ENCODE data around the gene ZNF408. TPM values are rescaled to one million over a fixed set of nuclear protein-coding genes. Genes with fewer than 3 reads are reported as not detected.
A peak's percentile ranks its signal among the peaks of the same experiment; 100 is the strongest.

Gene ZNF408
- total RNA-seq = 10 to 100 TPM in 3 of 4 donors, 1 to 10 TPM in 1; 5.2 to 15.1 (median 13.5) TPM

DNA sequence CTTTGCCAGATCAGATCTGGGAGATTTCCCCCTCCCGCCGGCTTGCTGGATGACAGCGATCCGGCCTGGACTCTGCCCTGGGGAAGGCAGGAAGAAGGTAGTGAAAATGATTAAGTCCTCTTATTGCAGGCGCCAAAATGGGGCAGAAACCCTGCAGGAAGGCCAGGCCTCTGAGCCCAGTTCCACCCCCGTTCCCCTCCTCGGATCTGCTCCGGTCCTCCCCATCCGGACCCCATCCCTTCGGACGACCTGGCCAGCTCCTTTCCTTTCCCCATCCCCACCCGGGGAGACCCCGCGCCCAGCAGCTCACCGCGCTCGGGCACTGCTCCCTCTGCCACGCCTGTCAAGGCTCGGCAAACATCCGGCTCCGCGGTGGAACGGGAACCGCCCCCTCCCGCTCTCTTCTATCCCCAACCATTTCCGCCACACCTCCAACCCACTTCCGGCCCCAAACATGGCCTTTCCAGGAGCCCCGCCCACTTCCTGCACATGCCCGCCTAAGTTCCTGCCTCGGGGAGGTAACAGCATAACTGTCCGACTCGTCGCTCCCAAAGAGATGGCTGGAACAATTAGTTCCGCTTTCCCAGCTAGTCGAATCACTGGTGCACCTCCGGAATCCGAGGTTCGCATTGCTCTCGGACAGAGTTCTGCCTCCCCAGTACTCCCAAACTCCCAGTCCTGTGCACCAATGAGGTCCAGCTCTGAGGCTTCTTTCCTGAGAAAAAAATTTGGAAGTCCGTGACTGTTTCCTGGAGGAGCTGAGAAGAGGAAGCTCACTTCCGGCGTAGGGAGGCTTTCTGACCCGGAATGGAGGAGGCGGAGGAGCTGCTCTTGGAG is at the start of gene ZNF408, which contains the start of gene ARHGAP1:
TSS of gene ZNF408 (plus strand) at position 791 of the 837 bp plus-strand sequence. CDS start at position 808, 17 bp downstream.
TSS of gene ARHGAP1 (minus strand) at position 379 of the 837 bp plus-strand sequence. CDS start 4,512 bp downstream, outside the sequence.
- Histone ChIP-seq H3K4me3 (peak within 1 kb of the TSS; percentile 84 to 94 (median 89)), H3K27me3 (no peaks in the 10 kb centered on the region), H3K27ac (peak within 1 kb of the TSS; percentile 88 to 96 (median 92)), H3K4me1 (peaks cover 33 to 68% (median 47%) of the 10 kb centered on the region in 3 donors), H3K9me3 (no peaks in the 10 kb centered on the region), H3K36me3 (peaks cover 17 to 56% (median 23%) of the 10 kb centered on the region in 3 donors)
- intact Hi-C loops (cut with DNase I) = no loop called here
- 0 to 1% methylated on average over 17 to 25 of the region's 44 CpGs for WGBS, 2 donors
- peak in 3 of 4 donors; percentile 37 to 88 (median 85) for TF ChIP-seq POLR2A (IDR thresholded peaks at IDR 0.05)
- peak in 2 of 6 experiments; percentile 20 to 31 for TF ChIP-seq CTCF (IDR thresholded peaks at IDR 0.05)
- DNase-seq = peak; percentile 98

GRCh38 chr11:46655631-46656030 is 45.2 kb upstream of the ZNF408 start:
- Histone ChIP-seq H3K27ac (no peak overlapping the region), H3K4me3 (no peak overlapping the region), H3K9me3 (no peaks in the 10 kb centered on the region), H3K4me1 (peaks cover 0 to under 1% (median 0%) of the 10 kb centered on the region in 3 donors), H3K36me3 (peaks cover 10 to 100% (median 24%) of the 10 kb centered on the region in 3 donors), H3K27me3 (no peaks in the 10 kb centered on the region)
- TF ChIP-seq POLR2A (IDR thresholded peaks at IDR 0.05) = no peak
- no peak for TF ChIP-seq CTCF (IDR thresholded peaks at IDR 0.05)
- no peak for DNase-seq
- intact Hi-C loops (cut with DNase I) = no loop called here
- 91% methylated on average over 4 of the region's 4 CpGs for WGBS, 2 donors

GRCh38 chr11:46657186-46657585 is 43.6 kb upstream of the ZNF408 start:
- WGBS, 2 donors = 83 to 91% methylated on average over 3 of the region's 3 CpGs

DNA sequence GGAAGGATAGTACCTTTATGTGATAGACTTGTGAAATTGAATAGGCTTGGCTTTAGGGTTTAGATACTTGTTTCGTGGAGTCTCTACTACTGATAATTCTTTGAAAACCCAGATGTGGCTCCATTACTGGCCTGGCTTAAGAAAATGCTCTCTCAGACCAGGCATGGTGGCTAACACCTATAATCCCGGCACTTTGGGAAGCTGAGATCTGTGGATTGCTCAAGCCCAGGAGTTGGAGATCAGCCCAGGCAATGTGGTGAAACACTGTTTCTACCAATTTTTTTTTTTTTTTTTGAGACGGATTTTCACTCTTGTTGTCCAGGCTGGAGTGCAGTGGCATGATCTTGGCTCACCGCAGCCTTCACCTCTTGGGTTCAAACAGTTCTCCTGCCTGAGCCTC is 42.6 kb upstream of the ZNF408 start:
- Histone ChIP-seq H3K9me3 (no peaks in the 10 kb centered on the region), H3K4me3 (no peak overlapping the region), H3K27me3 (no peaks in the 10 kb centered on the region), H3K36me3 (peaks cover 5 to 100% (median 29%) of the 10 kb centered on the region in 3 donors), H3K4me1 (no peaks in the 10 kb centered on the region), H3K27ac (peak overlapping the region in 2 of 4 donors; percentile 6 to 34)
- DNase-seq = no peak
- intact Hi-C loops (cut with DNase I) = no loop called here
- 74 to 76% methylated on average over 3 to 4 of the region's 4 CpGs for WGBS, 2 donors
- TF ChIP-seq POLR2A (IDR thresholded peaks at IDR 0.05) (no peak), CTCF (IDR thresholded peaks at IDR 0.05) (no peak)

More at GRCh38 chr11:46657186-46657585, 43.6 kb upstream of the ZNF408 start:
- DNase-seq = no peak
- Histone ChIP-seq H3K4me3 (no peak overlapping the region), H3K27ac (peak overlapping the region in 1 of 4 donors; percentile 2), H3K27me3 (no peaks in the 10 kb centered on the region), H3K36me3 (peaks cover 5 to 100% (median 28%) of the 10 kb centered on the region in 3 donors), H3K9me3 (no peaks in the 10 kb centered on the region), H3K4me1 (no peaks in the 10 kb centered on the region)
- TF ChIP-seq CTCF (IDR thresholded peaks at IDR 0.05) (no peak), POLR2A (IDR thresholded peaks at IDR 0.05) (no peak)
- intact Hi-C loops (cut with DNase I) = no loop called here

- Histone ChIP-seq H3K4me1 (no peaks in the 10 kb centered on the region), H3K9me3 (no peaks in the 10 kb centered on the region), H3K27me3 (no peaks in the 10 kb centered on the region), H3K4me3 (no peak overlapping the region), H3K27ac (peak overlapping the region in 1 of 4 donors; percentile 25), H3K36me3 (peaks cover 5 to 100% (median 24%) of the 10 kb centered on the region in 3 donors)
- 62 to 83% methylated on average over 1 of the region's 1 CpG for WGBS, 2 donors
- no peak for TF ChIP-seq POLR2A (IDR thresholded peaks at IDR 0.05)
- no peak for TF ChIP-seq CTCF (IDR thresholded peaks at IDR 0.05)
- intact Hi-C loops (cut with DNase I) = no loop called here
- no peak for DNase-seq
Observed at GRCh38 chr11:46659908-46660307, 40.9 kb upstream of the ZNF408 start.

Data from esophagus squamous epithelium (tissue), 5 donors.